Measurements from ENCODE around the gene ATP9B.

ATP9B gene

DNA sequence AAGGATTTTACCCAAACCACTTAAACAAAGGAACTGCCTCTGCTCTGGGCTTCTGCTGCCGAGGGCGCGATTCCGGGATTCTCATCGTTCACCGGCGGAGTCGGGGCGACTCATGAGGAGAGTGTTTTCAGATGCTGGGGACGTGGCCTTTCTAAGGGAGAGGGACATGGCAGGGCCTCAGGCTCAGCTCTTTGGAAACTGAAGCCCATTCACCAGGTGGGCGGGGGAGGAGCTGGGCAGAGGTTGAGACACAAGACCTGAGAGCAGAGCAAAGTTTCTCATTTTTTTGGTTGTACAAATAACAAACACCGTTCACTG, 356.3 kb downstream of the ATP9B start:
- Histone ChIP-seq H3K4me2 (ENCODE audit: low read length) (no peak overlapping the region), H3K9me3 (ENCODE audit: insufficient read depth, low read length) (no peaks in the 10 kb centered on the region), H3K79me2 (ENCODE audit: low read length) (peaks cover 90% of the 10 kb centered on the region), H3K4me3 (ENCODE audit: low read length) (no peak overlapping the region), H3K9ac (ENCODE audit: low read length) (no peak overlapping the region), H3K27ac (ENCODE audit: low read length) (no peak overlapping the region), H3K4me1 (ENCODE audit: low read length) (no peaks in the 10 kb centered on the region), H3K27me3 (ENCODE audit: low read depth, low read length) (no peaks in the 10 kb centered on the region), H2AFZ (ENCODE audit: low read depth, low read length) (no peak overlapping the region), H3K36me3 (replicated peaks; ENCODE audit: low read depth, low read length) (peaks cover 37% of the 10 kb centered on the region), H4K20me1 (ENCODE audit: insufficient read depth, low read length) (peaks cover 97% of the 10 kb centered on the region)
- TF ChIP-seq, protein P1, sequence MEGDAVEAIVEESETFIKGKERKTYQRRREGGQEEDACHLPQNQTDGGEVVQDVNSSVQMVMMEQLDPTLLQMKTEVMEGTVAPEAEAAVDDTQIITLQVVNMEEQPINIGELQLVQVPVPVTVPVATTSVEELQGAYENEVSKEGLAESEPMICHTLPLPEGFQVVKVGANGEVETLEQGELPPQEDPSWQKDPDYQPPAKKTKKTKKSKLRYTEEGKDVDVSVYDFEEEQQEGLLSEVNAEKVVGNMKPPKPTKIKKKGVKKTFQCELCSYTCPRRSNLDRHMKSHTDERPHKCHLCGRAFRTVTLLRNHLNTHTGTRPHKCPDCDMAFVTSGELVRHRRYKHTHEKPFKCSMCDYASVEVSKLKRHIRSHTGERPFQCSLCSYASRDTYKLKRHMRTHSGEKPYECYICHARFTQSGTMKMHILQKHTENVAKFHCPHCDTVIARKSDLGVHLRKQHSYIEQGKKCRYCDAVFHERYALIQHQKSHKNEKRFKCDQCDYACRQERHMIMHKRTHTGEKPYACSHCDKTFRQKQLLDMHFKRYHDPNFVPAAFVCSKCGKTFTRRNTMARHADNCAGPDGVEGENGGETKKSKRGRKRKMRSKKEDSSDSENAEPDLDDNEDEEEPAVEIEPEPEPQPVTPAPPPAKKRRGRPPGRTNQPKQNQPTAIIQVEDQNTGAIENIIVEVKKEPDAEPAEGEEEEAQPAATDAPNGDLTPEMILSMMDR (IDR thresholded peaks at IDR 0.05; ENCODE audit: low read depth, low read length), result no peak
- TF ChIP-seq EZH2phosphoT487 (IDR thresholded peaks at IDR 0.05; ENCODE audit: low read depth), result no peak

DNA sequence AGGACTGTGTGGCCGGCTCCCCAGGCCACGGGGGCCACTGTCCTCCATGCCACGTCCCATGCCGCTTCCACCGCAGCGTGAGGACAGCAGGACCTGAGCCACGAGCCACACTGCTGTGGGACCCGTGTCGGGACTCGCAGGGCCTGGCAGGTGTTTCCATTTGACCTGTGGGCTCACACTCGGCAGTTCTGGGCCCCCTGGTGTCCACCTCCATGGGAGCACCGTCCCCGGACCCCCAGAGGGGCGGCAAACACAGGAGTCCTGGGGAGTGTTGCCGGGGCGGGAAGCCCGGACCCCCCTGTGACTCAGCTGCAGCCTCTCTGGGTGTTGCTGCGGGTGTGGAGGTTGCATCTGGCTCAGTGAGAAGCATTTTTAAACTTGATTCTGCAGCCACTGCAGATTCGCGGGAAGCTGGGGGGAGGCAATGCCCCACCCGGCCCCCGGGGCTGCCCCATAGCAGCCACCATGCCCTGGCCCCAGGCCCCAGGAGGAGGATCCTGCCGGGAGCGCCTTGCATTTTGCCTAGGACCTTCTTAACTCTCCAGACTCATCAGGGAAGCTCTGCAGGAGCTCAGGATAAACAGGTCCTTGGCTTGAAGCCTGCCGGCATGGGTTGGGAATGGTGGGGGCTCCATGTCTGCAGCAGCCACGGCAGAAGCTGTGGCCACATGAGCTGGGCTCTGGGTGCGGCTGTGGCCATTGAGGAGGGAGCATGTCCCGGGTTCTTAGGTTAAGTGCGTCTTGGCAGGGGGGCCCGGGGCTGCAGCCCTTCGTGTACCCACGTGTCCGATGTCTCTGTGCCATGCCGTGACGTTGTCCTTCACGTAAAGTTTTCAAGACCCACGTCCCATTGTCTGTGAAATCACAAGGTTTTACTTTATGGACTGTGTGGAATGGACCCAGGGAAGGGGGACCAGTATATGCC, 357.4 kb downstream of the ATP9B start:
- no peak for TF ChIP-seq EZH2phosphoT487 (IDR thresholded peaks at IDR 0.05; ENCODE audit: low read depth)
- TF ChIP-seq, protein P1 (IDR thresholded peaks at IDR 0.05; ENCODE audit: low read depth, low read length), result no peak

DNA sequence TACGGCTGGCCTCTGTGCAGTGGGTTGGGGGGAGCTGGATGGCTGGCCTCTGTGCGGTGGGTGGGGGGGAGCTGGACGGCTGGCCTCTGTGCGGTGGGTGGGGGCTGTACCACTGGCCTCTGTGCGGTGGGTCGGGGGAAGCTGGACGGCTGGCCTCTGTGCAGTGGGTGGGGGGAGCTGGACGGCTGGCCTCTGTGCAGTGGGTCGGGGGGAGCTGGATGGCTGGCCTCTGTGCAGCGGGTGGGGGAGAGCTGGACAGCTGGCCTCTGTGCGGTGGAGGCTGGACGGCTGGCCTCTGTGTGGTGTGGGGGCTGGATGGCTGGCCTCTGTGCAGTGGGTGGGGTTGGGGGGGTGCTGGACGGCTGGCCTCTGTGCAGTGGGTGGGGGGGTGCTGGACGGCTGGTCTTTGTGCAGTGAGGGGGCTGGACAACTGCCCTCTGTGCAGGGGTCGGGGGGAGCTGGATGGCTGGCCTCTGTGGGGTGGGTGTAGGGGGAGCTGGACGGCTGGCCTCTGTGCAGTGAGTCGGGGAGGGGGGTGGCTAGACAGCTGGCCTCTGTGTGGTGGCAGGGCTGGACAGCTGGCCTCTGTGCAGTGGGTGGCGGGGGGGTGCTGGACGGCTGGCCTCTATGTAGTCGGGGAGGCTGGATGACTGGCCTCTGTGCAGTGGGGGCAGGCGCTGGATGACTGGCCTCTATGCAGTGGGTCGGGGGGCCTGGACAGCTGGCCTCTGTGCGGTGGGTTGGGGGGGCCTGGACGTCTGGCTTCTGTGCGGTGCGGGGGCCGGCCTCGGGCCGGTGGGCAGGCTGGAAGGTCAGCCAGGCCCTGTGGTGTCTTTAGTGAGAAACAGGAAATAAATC, 358.4 kb downstream of the ATP9B start:
- Histone ChIP-seq H2AFZ (ENCODE audit: low read depth, low read length) (no peak overlapping the region), H3K9me3 (ENCODE audit: insufficient read depth, low read length) (no peaks in the 10 kb centered on the region), H4K20me1 (ENCODE audit: insufficient read depth, low read length) (peaks cover 97% of the 10 kb centered on the region), H3K9ac (ENCODE audit: low read length) (no peak overlapping the region), H3K4me2 (ENCODE audit: low read length) (no peak overlapping the region), H3K4me1 (ENCODE audit: low read length) (no peaks in the 10 kb centered on the region), H3K27ac (ENCODE audit: low read length) (no peak overlapping the region), H3K27me3 (ENCODE audit: low read depth, low read length) (no peaks in the 10 kb centered on the region), H3K79me2 (ENCODE audit: low read length) (peaks cover 89% of the 10 kb centered on the region), H3K4me3 (ENCODE audit: low read length) (no peak overlapping the region), H3K36me3 (replicated peaks; ENCODE audit: low read depth, low read length) (peaks cover 29% of the 10 kb centered on the region)
- TF ChIP-seq EZH2phosphoT487 (IDR thresholded peaks at IDR 0.05; ENCODE audit: low read depth), result no peak
- TF ChIP-seq, protein P1 (IDR thresholded peaks at IDR 0.05; ENCODE audit: low read depth, low read length), result no peak

More for the DNA sequence above, 357.4 kb downstream of the ATP9B start:
- peaks cover 92% of the 10 kb centered on the region for H3K79me2 ChIP-seq (ENCODE audit: low read length)
- H3K4me3 ChIP-seq (ENCODE audit: low read length), result no peak overlapping the region
- H4K20me1 ChIP-seq (ENCODE audit: insufficient read depth, low read length), result peaks cover 97% of the 10 kb centered on the region
- no peaks in the 10 kb centered on the region for H3K4me1 ChIP-seq (ENCODE audit: low read length)
- H3K36me3 ChIP-seq (replicated peaks; ENCODE audit: low read depth, low read length), result peaks cover 33% of the 10 kb centered on the region
- H3K9me3 ChIP-seq (ENCODE audit: insufficient read depth, low read length), result no peaks in the 10 kb centered on the region
- no peak overlapping the region for H3K4me2 ChIP-seq (ENCODE audit: low read length)
- no peak overlapping the region for H2AFZ ChIP-seq (ENCODE audit: low read depth, low read length)
- H3K9ac ChIP-seq (ENCODE audit: low read length), result no peak overlapping the region
- no peaks in the 10 kb centered on the region for H3K27me3 ChIP-seq (ENCODE audit: low read depth, low read length)
- H3K27ac ChIP-seq (ENCODE audit: low read length), result no peak overlapping the region
